ENCODE data around the gene BCKDK. TPM values are rescaled to one million over a fixed set of nuclear protein-coding genes. Genes with fewer than 3 reads are reported as not detected.

Gene BCKDK
- total and polyA plus RNA-seq, 12 donors = 27.0 to 181 (median 80.1) TPM

DNA sequence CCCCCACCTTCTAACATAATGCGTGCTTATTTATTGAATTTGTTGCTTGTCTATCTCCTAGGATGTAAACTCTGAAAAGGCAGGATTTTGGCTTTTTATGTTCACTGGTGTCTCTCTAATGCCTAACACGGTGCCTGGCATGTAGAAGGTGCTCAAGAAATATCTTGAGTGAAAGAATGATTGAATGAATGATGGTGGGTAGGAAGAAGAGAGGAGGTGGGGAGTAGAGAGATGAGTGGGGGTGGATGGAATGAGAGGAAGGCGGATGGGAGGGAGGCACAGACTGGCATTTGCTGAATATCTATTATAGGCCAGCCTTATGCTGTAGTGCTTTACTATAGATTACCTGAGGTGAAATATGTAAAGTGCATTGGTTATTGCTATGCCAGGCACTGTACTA is 39.4 kb downstream of the BCKDK start:
- 84 to 96% (median 91%) methylated on average over 3 of the region's 3 CpGs for WGBS, 4 donors
- peaks cover 11% of the 10 kb centered on the region for H3K27me3 ChIP-seq
- no peak for DNase-seq
- no peaks in the 10 kb centered on the region for H3K9me3 ChIP-seq (replicated peaks in 1 of 3)
- H3K36me3 ChIP-seq (replicated peaks in 1 of 2) = no peaks in the 10 kb centered on the region
- no peak for TF ChIP-seq POLR2A (IDR thresholded peaks at IDR 0.05)
- TF ChIP-seq, protein P1, sequence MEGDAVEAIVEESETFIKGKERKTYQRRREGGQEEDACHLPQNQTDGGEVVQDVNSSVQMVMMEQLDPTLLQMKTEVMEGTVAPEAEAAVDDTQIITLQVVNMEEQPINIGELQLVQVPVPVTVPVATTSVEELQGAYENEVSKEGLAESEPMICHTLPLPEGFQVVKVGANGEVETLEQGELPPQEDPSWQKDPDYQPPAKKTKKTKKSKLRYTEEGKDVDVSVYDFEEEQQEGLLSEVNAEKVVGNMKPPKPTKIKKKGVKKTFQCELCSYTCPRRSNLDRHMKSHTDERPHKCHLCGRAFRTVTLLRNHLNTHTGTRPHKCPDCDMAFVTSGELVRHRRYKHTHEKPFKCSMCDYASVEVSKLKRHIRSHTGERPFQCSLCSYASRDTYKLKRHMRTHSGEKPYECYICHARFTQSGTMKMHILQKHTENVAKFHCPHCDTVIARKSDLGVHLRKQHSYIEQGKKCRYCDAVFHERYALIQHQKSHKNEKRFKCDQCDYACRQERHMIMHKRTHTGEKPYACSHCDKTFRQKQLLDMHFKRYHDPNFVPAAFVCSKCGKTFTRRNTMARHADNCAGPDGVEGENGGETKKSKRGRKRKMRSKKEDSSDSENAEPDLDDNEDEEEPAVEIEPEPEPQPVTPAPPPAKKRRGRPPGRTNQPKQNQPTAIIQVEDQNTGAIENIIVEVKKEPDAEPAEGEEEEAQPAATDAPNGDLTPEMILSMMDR (IDR thresholded peaks at IDR 0.05) = no peak
- H3K4me3 ChIP-seq = no peak overlapping the region
- intact Hi-C loops (cut with DNase I) = loop anchor here (10.0 kb wide), 2 partner anchors 63 to 163 kb away; partner anchors contain the start of genes HSD3B7 (in 1 of the 2) and PRSS53 (in 1 of the 2)
- no peak overlapping the region for H3K27ac ChIP-seq
- peaks cover 3 to 4% of the 10 kb centered on the region in 2 donors for H3K4me1 ChIP-seq (replicated peaks in 1 of 2)

DNA sequence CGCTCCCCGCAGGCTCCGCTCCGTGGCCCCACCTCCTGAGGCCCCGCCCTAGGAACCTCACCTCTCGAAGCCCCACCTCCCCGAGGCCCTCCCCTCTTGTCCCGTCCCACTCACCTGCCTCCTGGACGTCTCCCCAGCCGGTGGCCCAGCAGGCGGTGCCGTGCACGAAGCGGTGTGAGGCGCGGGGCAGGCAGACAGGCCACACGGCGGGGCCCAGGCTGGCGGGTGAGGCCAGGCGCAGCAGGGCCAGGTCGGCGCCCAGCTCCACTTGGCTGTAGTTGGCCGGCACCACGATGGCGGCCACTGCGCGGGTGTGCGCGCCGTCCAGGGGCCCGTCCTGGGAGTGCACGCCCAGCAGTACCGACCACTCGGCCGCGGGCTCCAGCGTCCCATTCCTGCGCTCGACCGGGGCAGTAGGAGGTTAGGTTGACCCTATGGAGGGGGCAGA is 40.1 kb downstream of the BCKDK start:
- no peak overlapping the region for H3K4me3 ChIP-seq
- intact Hi-C loops (cut with DNase I) = loop anchor here (10.0 kb wide), 2 partner anchors 64 to 164 kb away; partner anchors contain the start of genes HSD3B7 (in 1 of the 2) and PRSS53 (in 1 of the 2)
- H3K9me3 ChIP-seq (replicated peaks in 1 of 3) = no peaks in the 10 kb centered on the region
- DNase-seq = no peak
- no peaks in the 10 kb centered on the region for H3K36me3 ChIP-seq (replicated peaks in 1 of 2)
- H3K4me1 ChIP-seq (replicated peaks in 1 of 2) = no peaks in the 10 kb centered on the region
- WGBS, 4 donors = 16 to 28% (median 20%) methylated on average over 9 to 40 of the region's 40 CpGs
- no peak overlapping the region for H3K27ac ChIP-seq
- peaks cover 11% of the 10 kb centered on the region for H3K27me3 ChIP-seq
- TF ChIP-seq, protein P1 (IDR thresholded peaks at IDR 0.05) = no peak
- no peak for TF ChIP-seq POLR2A (IDR thresholded peaks at IDR 0.05)

DNA sequence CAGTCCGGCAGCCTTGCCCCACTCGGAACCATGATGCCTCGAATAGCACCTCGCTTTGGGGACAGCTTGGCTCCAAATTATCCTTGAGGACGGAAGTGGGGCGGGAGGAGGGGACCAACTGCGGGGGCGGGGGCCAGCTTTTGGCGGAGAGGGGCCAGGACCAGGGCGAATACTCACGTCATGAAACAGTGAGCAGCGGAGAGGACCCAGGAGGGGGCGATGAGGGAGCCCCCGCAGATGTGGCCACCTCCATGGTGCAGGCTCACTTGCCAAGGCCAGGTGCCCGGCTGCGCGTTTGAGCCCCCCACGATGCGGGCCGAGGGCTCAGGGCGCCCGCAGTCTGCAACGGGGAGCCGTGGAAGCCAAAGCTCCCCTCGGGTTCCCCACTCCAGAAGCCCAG is 40.7 kb downstream of the BCKDK start:
- 59 to 87% (median 76%) methylated on average over 5 to 25 of the region's 25 CpGs for WGBS, 4 donors
- DNase-seq = no peak
- H3K4me1 ChIP-seq (replicated peaks in 1 of 2) = no peaks in the 10 kb centered on the region
- H3K9me3 ChIP-seq (replicated peaks in 1 of 3) = no peaks in the 10 kb centered on the region
- no peak overlapping the region for H3K27ac ChIP-seq
- intact Hi-C loops (cut with DNase I) = loop anchor here (10.0 kb wide), 2 partner anchors 64 to 164 kb away; partner anchors contain the start of genes HSD3B7 (in 1 of the 2) and PRSS53 (in 1 of the 2)
- peaks cover 11% of the 10 kb centered on the region for H3K27me3 ChIP-seq
- no peaks in the 10 kb centered on the region for H3K36me3 ChIP-seq (replicated peaks in 1 of 2)
- TF ChIP-seq, protein P1 (IDR thresholded peaks at IDR 0.05) = no peak
- TF ChIP-seq POLR2A (IDR thresholded peaks at IDR 0.05) = no peak
- no peak overlapping the region for H3K4me3 ChIP-seq

DNA sequence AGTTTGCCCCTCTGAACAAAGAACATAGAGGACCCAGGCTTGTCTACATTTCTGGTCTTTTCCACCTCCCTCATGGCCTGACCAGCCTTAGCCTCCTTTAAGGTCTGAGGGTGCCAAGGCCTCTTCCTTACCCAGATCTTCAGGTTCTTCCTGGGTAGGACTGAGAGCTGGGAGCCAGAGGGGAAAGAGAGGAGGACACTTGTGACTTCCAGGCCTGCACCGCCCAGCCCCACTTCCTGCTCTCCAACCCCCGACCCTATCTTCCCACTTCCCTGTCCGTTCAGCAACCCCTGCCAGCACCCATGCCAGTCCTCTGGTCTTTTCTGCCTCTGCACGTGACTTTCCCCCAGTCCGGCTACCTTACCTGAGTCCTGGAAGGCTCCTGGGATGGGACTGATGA is 41.1 kb downstream of the BCKDK start:
- Histone ChIP-seq H3K9me3 (replicated peaks in 1 of 3) (no peaks in the 10 kb centered on the region), H3K36me3 (replicated peaks in 1 of 2) (no peaks in the 10 kb centered on the region), H3K27ac (peak overlapping the region in 2 of 5 donors; percentile 34 to 52), H3K4me3 (no peak overlapping the region), H3K4me1 (replicated peaks in 1 of 2) (no peaks in the 10 kb centered on the region), H3K27me3 (peaks cover 11% of the 10 kb centered on the region)
- WGBS, 4 donors = 51 to 78% (median 66%) methylated on average over 5 of the region's 5 CpGs
- DNase-seq = no peak
- TF ChIP-seq, protein P1 (IDR thresholded peaks at IDR 0.05) = no peak
- TF ChIP-seq POLR2A (IDR thresholded peaks at IDR 0.05) = no peak
- intact Hi-C loops (cut with DNase I) = loop anchor here (10.0 kb wide), 2 partner anchors 65 to 165 kb away; partner anchors contain the start of genes HSD3B7 (in 1 of the 2) and PRSS53 (in 1 of the 2)
